NCI-H748 (cell line): ENCODE measurements around the gene SST.

ENCODE experiments used
- DNase-seq: peaks from one replicate; lab custom pipeline; 2025; ENCODE audit not compliant: unreplicated experiment; lab: John Stamatoyannopoulos, UW

Gene SST

DNA sequence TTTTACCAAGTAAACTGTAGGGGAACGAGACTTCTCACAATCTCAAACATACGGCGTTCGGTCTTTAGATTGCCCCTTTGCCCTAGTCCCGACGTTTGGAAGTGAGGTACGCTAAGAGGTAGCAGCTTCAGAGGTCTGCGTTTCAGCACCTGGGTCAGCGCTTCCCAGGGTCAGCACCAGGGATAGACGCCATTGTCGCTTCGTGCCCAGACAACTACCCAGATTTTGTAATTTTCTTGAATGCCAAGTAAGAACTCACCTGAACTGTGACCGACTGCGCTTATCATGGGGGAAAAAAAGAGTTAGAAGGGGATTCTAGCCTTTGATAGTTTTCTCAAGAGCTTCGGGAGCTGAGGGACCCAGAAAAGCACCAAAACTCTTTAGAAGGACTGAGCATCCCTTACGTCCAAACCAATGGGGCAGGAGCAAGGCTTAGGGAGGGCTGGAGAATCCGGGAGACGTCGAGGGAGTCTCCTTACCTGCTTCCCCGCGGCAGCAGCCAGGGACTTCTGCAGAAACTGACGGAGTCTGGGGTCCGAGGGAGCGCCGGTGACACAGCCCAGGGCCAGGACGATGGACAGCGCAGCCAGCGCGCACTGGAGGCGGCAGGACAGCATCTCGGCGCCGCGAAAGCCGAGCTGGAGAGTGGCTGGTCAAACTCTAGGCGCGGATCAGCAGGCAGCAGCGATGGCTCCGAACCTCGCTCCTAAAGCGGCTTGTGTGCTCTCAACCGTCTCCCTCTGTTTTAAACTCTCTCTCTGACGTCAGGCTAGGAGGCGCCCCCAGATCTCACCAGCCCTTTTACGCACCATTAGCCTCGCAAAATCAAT is at the start of gene SST:
SST (minus strand) TSS at position 720 of the 830 bp plus-strand sequence; CDS start at position 617, 103 bp downstream.
- no peak for DNase-seq

DNA sequence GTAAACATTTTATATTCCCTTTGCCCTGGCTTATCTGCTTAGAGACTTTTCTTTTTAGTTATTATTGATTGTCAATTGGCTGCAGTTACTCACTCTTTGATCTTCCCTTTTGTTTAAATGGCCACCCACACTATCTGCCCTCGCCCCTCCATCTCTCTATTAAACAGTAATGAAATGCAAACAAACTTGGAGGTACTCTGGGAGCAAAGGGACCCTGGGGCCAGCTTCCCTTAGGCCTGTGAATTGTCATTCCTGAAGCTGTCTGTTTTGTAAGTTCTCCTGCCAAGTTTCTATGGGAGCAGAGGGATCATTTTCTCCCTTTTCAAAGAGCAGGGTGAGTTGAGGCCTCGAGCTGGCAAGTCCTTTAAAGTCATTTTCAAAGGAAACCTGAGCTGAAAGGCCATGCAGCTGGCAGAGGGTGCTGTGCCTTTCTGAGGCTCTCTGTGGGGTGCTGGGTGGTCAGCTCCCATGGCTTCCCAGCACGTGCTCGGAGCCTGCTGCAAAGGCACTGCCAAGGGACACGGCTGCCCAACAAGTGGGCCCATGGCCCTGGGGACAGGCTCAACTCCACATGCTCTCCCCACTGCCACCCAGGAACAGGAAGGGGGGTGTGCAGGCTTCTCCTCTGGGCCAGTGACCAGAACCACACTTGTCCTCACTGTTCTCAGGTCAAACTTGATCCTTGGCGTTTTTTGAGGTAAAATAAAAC is 49.6 kb upstream of the SST start:
- DNase-seq: no peak

DNA sequence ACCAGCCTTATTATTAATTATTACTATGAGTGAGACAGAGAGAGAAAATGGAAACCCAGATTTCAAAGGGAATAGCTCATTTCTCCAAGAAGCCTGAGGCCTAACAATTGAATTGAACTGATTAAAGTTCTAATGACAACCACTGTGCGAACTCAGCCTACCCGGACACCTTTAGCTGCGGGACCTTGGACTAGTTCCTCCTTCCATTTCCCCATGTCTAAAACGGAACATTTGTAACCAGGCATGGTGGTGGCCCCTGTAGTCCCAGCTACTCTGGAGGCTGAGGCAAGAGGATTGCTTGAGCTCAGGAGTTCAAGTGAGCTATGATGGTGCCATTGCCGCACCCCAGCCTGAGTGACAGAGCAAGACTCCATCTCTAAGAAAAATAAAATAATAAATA is 48.6 kb upstream of the SST start:
- no peak for DNase-seq

DNA sequence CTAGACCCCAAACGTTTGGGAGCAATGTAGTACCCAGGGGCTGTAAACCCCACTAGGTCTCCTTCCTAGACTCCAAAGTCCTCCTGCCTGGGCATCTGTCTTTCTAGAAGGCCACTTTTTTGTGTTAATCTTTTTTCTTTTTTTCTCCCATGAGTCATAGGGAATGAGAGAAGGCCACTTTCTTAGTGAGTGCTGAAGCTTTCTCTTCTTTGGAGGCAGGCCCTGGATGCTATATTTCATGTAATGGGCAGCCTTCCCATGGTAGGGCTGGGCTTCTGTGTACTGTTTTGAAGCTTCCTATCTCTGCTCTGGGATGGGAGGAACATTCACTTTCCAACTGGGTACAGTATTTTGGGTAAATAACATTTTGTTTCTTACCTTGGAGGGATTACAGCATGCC is 47.4 kb upstream of the SST start:
- no peak for DNase-seq

DNA sequence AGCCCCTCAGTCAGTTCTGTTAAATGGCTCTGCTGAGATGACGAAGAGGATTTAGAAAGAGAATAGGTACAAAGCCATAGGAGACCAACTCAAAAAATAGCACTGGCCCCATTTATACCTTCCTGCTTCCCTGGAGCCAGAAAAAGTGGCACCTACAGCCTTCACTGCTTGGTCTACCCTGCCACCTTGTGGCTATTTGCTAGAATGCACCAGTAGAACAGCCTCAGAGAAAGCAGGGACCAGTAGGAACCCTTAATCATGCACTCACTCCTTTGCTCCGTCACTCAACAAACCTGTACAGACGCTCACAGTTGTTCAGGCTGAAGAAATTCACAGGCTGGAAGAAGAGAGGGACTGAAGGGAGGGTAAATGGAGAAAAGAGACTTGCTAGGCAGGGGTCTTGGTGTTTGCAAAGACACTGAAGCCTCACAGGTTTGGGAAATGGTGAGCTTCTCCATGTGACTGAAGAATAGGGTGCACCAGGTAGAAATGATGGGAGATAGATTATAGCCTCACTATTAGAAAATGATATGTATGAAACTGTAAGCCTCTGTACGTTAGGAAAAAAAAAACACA is 44.3 kb upstream of the SST start:
- DNase-seq: peak; percentile 35

DNA sequence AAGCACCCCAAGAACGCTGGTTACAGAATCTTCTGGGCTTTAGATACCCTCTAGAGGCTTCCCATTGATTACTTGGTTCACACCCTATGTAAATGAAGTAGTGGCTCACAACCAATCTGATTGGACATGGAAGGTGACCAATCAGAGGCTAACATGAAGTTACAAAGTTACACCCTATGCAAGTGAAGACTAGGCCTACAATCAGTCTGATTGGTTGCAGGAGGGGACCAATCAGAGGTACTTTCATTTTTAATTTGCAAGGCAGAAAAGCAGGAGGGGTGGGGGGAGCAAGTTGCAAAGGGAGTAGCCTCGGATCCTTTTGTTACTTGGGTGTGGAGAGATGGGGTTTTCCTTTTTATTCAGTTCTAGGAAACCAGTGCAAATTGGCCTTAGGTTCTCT is 43.3 kb upstream of the SST start:
- DNase-seq: no peak

DNA sequence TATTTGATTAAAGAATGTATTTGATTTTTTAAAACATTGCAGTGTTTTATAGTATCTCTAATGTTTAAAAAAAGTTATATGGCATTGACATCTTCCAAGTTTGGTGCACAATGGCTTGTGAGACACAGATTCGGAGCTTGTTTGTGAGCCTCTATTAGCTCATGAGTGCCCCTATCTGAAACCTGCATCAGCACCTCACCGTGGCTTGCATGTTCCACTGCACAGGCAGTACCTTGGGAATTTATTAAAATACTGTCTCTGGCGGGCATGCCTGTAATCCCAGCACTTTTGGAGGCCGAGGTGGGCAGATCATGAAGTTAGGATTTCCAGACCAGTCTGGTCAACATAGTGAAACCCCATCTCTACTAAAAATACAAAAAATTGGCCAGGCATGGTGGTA is 39.0 kb upstream of the SST start:
- no peak for DNase-seq

DNA sequence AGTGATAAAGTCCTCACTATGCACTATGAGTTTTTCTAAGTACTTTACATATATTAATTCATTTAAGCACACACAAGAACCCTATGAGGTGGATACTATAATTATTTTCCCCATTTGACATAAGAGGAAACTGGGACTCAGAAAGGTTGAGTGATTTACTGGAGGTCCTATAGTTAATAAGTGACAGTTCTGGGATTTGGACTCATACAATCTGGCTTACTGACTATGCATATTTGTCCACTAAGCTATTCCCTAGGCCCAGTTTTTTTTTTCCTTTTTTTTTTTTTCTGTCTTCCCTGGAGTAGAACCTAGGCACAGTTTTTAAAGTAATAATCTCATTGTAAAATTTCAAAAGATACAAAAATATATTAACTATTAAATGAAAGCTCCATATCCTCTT is 38.5 kb upstream of the SST start:
- no peak for DNase-seq

DNA sequence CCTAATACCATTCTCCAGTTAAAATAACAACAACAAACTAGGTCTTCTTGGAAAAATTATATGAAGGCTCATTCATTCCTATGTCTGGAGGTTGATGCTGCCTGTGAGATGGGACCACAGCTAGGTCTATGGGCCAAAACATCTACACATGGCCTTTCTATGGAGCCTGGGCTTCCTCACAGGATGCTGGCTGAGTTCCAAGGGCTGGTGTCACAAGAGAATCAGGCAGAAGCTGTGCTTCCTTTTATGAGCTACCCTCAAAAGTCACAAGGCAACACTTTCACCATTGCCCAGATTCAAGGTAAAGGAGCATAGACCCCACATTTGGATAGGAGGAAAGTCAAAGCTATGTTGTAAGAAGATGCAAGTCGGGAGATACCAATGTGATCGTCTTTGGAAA is 36.8 kb upstream of the SST start:
- no peak for DNase-seq

DNA sequence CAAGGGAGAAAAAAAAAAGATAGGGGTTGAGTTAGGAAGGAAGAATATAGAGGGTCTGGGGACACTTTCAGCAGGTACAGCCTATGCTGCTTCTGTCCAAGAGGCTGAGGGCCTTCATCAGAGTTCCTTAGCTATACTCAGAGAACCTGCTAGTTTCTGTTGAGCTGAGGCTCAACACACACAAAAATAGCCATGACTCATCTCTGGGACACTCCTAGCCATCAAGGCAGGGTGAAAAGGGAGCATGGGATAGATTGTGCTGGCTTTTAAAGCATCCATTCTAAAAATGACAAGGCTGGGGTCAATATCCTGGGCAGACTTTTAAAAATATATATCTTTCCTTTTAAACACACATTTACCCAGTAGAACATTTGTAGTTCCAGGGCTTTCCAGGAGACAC is 35.0 kb upstream of the SST start:
- DNase-seq: no peak

DNA sequence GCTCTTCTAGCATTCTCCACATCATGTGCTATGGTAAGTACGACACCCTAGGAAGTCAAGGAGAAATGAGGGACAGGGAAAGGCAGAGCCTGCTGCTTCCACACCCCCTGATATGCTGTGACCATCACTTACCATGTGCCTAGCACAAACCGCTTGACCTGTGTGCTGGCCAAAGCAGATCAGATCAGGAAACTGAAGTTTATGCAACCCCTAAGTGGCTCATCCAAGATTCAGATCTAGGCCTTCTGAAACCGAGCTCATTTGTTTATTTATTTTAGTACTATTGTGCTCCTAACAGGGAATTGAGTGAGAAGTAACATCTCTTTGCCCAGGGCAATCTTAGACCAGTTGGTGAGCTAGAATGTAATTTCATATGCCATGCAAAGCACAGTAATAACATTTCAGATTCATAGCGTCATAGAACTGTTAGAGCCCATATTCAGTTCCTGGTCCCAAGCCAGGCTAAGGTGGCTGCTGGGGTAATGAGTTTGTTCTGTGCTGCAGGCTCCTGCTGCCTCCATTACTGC is 32.4 kb upstream of the SST start, which contains the start of gene RTP2:
RTP2 (minus strand) TSS at position 51 of the 527 bp plus-strand sequence. CDS start 429 bp downstream, outside the sequence.
- DNase-seq: no peak

DNA sequence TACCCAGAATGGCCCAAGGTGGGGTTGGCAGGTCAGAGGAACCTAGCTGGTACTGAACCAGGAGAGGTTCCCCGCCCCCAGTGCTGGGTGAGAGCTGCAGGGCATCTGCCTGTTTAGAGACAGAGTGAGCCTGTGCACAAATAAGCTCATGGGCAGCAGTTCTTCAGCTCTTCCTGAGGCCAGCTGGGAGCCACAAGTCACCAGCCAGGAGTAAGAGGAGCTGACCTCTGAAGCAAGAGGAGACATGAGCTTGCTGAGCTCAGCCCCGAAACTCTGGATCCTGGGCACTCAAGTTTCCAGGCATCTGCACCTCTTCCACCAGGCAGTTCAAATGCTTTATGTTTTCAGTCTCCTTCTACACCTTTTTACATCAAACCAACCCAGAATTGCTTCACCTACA is 30.1 kb upstream of the SST start:
- no peak for DNase-seq

DNA sequence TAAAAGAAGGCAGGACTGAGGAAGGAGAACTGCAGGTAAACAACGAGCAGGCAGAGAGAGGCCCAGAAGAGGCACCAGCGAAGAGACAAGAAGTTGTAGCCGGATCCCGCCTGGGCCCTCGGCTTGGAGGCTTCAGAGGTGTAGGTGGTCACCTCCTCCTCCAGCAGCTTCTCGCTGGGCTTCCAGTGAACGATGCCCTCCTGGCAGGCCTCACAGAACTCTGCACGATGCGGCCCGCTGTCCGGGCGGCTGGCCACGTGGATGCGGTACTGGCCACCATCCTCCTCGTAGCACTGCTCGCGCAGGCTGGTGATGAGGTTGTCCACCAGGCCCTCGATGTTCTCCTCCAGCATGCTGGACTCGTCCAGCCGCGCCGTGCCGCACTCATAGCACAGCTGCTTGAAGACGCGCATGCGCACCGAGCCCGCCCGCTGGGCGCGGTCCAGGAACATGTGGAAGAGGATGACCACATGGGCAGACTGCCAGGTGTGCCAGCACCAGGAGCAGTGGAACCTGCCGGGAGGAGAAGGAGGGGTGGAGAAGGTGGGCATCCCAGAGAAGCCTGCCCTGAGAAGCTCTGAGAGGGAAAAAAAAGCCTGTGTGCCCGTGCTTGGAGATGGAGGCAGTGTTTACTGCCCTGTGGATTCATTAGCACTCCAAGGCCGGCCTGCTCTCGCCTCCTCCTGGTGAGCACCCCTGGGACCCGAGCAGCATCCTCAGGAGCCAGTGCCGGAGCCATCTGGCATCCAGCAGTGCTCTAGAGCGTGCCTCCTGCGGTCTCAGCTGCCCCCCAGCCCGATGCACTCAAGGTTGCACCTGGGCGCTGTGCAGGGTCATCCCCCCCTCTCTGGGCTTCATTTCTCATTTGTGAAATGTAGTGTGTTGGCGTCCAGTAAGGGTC is 28.6 kb upstream of the SST start:
- no peak for DNase-seq

DNA sequence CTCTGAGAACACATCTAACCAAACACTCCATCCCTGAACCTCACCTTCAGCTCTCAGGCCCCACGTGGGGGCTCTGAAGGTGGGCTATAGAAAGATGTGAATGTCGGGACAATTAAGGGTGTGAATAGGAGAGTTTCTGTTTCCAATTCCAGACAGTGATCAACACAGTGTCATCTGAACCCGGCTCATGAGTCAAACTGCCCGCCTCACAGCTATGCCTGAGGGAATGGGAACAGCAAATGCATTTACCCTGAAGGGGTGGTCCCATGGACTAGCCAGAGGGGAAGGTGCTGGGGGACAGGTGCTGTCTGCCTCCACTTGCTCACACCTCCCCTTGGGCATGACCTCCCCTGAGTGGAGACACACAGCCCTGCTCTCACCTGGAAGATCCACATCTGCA is 25.8 kb upstream of the SST start:
- no peak for DNase-seq

DNA sequence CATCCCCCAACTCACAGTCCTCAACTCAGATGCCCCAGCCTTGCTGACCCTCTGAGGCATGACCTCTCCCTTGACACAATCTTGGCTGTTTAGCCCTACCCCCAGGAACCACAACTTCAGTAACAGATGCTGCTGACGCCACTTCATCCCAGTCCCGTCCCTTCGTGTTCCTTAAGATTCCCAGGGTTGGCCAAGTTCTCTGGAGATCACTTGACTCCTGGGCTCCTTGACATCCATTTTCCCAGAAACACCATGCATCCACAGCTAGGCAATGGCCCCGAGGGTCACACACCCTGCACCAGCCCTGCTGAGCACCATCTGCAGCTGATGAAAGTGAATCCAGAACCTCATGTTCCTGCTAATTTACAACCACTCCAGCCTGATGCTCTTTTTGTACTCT is 25.3 kb upstream of the SST start:
- no peak for DNase-seq

DNA sequence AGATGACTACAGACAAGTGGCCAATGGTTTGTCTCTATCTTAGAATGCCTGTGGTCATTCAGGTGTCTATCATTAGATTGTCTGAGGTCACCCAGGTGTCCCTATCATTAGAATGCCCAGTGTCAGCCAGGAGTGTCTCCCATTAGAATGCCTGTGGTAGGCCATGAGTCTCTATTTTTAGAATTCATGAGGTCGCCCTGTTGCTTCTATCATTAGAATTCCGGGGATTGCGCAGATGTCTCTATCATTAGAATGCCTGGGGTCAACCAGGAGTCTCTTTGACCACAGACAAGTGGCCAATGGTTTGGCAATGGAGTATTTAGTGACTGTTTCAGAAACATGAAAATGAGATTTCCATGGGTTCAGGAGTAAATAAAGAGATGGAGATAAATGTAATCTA is 24.6 kb upstream of the SST start:
- no peak for DNase-seq

DNA sequence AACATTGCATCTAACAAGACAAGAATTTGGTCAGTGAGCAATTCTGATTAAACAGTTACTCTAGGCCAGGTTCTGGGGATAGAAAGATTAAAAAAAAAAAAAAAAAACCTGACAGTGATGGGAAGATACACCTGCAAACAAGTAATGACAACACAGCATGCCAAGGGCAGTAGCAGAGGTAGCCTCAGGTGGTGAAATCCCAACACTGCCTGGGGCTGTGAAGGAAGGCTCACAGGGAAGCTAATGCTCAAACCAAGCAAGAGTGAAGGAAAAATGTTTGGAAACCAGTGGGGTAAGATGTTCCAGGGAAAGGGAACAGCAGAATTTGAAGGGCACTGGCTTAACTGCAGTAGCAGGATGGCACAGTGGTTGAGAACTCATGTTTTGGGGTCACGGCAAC is 23.2 kb upstream of the SST start:
- no peak for DNase-seq

DNA sequence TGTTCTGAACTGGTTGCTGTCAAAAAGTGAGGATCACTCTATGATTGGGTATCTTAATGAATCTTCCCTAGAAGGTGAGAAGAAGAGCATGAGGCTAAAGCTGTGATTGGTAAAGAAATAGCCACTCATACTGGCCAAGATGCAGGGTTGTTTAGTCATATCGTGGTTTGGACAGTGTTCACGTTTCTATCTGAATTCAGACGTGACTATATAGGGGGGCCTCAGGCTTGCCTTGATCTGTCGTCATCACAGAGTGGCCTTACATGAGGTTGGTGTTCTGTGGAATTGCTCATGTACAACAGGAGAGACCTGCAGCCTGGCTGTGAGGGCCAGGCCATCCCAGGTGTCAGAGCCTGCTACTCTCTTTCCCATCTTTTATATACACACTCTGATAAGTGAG is 19.8 kb upstream of the SST start:
- DNase-seq: no peak

DNA sequence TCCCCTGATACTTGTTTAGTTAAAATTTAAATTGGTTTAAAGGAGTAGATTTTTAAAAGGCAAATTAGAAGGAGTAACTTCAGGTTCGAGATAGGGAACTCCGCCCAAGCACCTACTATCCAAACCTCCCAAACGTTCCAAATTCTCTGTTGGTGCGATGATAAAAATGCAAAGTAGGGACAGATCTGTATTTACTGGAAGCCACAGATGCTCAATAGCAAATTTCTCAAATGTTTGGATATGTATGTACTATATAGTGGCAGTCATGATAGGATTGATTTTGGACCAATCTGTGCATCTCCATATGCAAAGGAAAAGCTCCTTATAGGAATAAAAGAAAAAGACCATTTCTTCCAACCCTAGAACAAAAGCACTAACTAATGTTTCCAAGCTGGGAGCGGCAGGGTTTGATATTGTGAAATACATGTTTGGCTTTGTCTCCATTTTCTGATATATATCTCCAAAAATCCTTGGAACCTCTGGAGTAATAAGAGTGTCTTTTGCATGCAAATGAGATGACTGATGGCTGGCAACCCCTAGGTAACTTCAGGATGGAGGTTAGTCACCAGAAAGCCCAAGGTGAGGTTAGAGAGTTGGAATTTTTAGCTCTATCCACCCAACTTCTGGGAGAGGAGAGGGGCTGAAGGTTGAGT is 16.6 kb upstream of the SST start:
- DNase-seq: no peak

DNA sequence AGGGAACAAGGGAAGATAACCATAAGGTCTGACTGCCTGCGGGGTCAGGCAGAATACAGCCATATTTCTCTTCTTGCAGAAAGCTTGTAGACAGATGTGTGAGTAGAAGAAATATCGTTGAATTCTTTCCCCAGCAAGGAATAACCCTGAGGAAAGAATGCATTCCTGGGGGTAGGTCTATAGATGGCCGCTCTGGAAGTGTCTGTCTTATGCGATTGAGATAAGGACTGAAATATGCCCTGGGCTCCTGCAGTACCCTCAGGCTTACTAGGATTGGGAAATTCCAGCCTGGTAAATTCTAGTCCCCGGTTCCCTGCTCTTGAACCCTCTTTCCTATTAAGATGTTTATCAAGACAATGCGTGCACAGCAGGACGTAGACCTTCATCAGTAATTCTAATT is 15.8 kb upstream of the SST start:
- no peak for DNase-seq
